Suprapubic skin (tissue), 3 donors: ENCODE data around the gene WNT11.

Experiments used
- CTCF ChIP-seq, 2 donors: fragments of 200-600 bp in 1 of 2; fragments of 450-650 bp in 1 of 2; sonication (generic) in 1 of 2; IDR thresholded peaks; one replicate each; pipeline ENCODE4 v1.5.1; 2016 to 2019; ENCODE audit warnings: antibody characterized with exemption in 2 of 2, mild to moderate bottlenecking in 1 of 2, moderate library complexity in 1 of 2
- EP300 ChIP-seq: sonication (generic); formaldehyde crosslinking; IDR thresholded peaks from one replicate; pipeline ENCODE4 v1.6.1; 2017; ENCODE audit warnings: antibody characterized with exemption
- POLR2A ChIP-seq, 2 donors: fragments of 450-650 bp; IDR thresholded peaks; one replicate each; pipeline ENCODE4 v1.6.1; 2017; ENCODE audit warnings: antibody characterized with exemption in 2 of 2, mild to moderate bottlenecking in 2 of 2, moderate library complexity in 2 of 2

DNA sequence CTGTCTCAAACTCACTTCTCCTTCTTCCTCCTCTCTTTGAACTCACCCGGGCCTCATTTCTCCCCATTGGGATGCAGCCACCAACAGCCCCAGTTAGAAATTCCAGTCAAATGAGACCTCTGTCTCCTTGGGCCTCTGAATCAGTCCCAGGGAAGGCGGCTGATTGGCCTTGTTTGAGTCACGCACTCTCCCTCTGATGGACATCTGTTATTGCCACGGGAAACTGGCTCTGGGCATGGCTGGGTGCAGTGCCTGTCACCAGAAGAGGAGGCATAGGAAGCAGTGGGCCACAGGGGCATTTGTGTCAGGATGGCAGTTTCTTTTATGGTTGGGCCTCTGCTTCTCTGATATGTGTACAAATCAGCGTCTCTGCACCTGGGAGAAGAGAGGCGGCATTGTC is 9.6 kb upstream of the WNT11 start:
- TF ChIP-seq CTCF (IDR thresholded peaks at IDR 0.05) (no peak), POLR2A (IDR thresholded peaks at IDR 0.05) (no peak), EP300 (no peak)
